Measurements from ENCODE around the gene SPTAN1.
"Not testable (repeated sequence)": the region's sequence is repeated elsewhere in the genome, so short reads cannot be mapped to it uniquely, and the experiment has no call there.

Gene SPTAN1

DNA sequence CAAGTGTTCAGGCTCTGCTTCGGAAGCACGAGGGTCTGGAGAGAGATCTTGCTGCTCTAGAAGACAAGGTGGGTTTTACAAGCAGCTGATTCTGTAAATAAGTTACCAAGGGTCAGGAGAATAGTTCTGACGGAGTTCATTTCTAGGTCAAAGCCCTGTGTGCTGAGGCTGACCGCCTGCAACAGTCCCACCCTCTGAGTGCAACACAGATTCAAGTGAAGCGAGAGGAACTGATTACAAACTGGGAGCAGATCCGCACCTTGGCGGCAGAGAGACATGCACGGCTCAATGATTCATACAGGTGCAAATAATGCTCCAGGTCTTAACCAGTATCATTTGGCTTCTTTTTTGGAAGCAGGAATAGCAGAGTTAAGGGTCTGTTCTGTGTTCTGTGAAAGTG is 24.8 kb downstream of the SPTAN1 start:
- peaks cover 90% of the 10 kb centered on the region for H3K36me3 ChIP-seq (ENCODE audit: insufficient read depth, low read length)
- no peak overlapping the region for H3K4me2 ChIP-seq (ENCODE audit: low read length)
- no peaks in the 10 kb centered on the region for H3K27me3 ChIP-seq (ENCODE audit: insufficient read depth, low read length)
- H3K79me2 ChIP-seq (ENCODE audit: insufficient read depth, low read length), result no peaks in the 10 kb centered on the region
- H3K9me3 ChIP-seq (ENCODE audit: low read length), result no peaks in the 10 kb centered on the region
- H4K20me1 ChIP-seq (ENCODE audit: insufficient read depth, low read length), result no peaks in the 10 kb centered on the region
- H3K9ac ChIP-seq (ENCODE audit: low read length), result no peak overlapping the region
- no peak overlapping the region for H3K27ac ChIP-seq (ENCODE audit: low read depth, low read length, poor library complexity, severe bottlenecking)
- no peak overlapping the region for H2AFZ ChIP-seq (ENCODE audit: low read length)
- H3F3A ChIP-seq (ENCODE audit: insufficient read depth, low read length), result no peaks in the 10 kb centered on the region
- no peaks in the 10 kb centered on the region for H3K4me1 ChIP-seq (ENCODE audit: insufficient read depth, low read length, severe bottlenecking)
- no peaks in the 10 kb centered on the region for H3K9me2 ChIP-seq (ENCODE audit: low read depth, low read length)
- H3K4me3 ChIP-seq (ENCODE audit: low read depth, low read length, poor library complexity, severe bottlenecking), result no peak overlapping the region
- TF ChIP-seq, protein P1, sequence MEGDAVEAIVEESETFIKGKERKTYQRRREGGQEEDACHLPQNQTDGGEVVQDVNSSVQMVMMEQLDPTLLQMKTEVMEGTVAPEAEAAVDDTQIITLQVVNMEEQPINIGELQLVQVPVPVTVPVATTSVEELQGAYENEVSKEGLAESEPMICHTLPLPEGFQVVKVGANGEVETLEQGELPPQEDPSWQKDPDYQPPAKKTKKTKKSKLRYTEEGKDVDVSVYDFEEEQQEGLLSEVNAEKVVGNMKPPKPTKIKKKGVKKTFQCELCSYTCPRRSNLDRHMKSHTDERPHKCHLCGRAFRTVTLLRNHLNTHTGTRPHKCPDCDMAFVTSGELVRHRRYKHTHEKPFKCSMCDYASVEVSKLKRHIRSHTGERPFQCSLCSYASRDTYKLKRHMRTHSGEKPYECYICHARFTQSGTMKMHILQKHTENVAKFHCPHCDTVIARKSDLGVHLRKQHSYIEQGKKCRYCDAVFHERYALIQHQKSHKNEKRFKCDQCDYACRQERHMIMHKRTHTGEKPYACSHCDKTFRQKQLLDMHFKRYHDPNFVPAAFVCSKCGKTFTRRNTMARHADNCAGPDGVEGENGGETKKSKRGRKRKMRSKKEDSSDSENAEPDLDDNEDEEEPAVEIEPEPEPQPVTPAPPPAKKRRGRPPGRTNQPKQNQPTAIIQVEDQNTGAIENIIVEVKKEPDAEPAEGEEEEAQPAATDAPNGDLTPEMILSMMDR (IDR thresholded peaks at IDR 0.05; ENCODE audit: low read length), result no peak
- no peak for TF ChIP-seq EZH2 (IDR thresholded peaks at IDR 0.05; ENCODE audit: borderline replicate concordance, low read length)

DNA sequence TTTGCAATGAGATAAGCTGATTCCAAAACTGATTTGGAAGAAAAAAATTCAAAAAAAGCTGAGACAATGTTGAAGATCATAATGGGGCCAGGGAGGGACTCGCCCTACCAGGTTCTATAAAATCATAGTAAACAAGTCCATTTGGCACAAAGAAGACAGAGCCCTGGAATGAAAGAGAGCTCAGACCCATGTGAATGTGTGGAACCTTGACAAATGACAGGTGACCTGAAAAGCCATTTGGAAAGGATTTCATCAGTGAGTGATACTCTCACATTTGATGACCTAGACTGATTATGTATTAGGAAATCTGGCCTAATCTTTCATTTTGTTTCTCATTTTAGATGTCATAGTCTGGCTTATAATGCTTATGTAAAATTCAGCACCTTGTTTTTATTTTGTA is 26.8 kb downstream of the SPTAN1 start:
- Histone ChIP-seq H3K4me2 (ENCODE audit: low read length) (no peak overlapping the region), H3K9ac (ENCODE audit: low read length) (no peak overlapping the region), H3K27ac (ENCODE audit: low read depth, low read length, poor library complexity, severe bottlenecking) (no peak overlapping the region), H3K9me2 (ENCODE audit: low read depth, low read length) (no peaks in the 10 kb centered on the region), H3K4me1 (ENCODE audit: insufficient read depth, low read length, severe bottlenecking) (no peaks in the 10 kb centered on the region), H4K20me1 (ENCODE audit: insufficient read depth, low read length) (no peaks in the 10 kb centered on the region), H3K4me3 (ENCODE audit: low read depth, low read length, poor library complexity, severe bottlenecking) (no peak overlapping the region), H3K9me3 (ENCODE audit: low read length) (no peaks in the 10 kb centered on the region), H3F3A (ENCODE audit: insufficient read depth, low read length) (no peaks in the 10 kb centered on the region), H3K36me3 (ENCODE audit: insufficient read depth, low read length) (peaks cover 97% of the 10 kb centered on the region), H3K27me3 (ENCODE audit: insufficient read depth, low read length) (no peaks in the 10 kb centered on the region), H3K79me2 (ENCODE audit: insufficient read depth, low read length) (no peaks in the 10 kb centered on the region), H2AFZ (ENCODE audit: low read length) (no peak overlapping the region)
- no peak for TF ChIP-seq EZH2 (IDR thresholded peaks at IDR 0.05; ENCODE audit: borderline replicate concordance, low read length)
- TF ChIP-seq, protein P1 (IDR thresholded peaks at IDR 0.05; ENCODE audit: low read length), result no peak

DNA sequence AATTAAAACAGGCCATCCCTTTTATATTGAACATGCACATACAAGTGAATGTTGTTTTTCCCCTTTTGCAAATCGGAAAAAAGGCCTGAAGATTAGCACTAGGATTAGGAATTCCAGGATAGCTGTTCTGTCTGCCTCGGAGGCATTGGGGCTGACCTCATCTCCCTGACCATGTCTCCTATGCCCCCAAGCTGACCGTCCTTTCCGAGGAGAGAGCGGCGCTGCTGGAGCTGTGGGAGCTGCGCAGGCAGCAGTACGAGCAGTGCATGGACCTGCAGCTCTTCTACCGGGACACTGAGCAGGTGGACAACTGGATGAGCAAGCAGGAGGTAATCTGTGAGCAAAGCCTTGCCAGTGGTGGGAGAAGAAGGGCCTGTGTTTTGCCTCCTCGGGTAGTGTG is 28.3 kb downstream of the SPTAN1 start:
- H3K4me3 ChIP-seq (ENCODE audit: low read depth, low read length, poor library complexity, severe bottlenecking), result no peak overlapping the region
- no peaks in the 10 kb centered on the region for H3F3A ChIP-seq (ENCODE audit: insufficient read depth, low read length)
- no peaks in the 10 kb centered on the region for H3K4me1 ChIP-seq (ENCODE audit: insufficient read depth, low read length, severe bottlenecking)
- H3K9me3 ChIP-seq (ENCODE audit: low read length), result no peaks in the 10 kb centered on the region
- H3K4me2 ChIP-seq (ENCODE audit: low read length), result no peak overlapping the region
- TF ChIP-seq, protein P1 (IDR thresholded peaks at IDR 0.05; ENCODE audit: low read length), result no peak
- no peak for TF ChIP-seq EZH2 (IDR thresholded peaks at IDR 0.05; ENCODE audit: borderline replicate concordance, low read length)
- H3K79me2 ChIP-seq (ENCODE audit: insufficient read depth, low read length), result no peaks in the 10 kb centered on the region
- H3K27me3 ChIP-seq (ENCODE audit: insufficient read depth, low read length), result no peaks in the 10 kb centered on the region
- H3K36me3 ChIP-seq (ENCODE audit: insufficient read depth, low read length), result peaks cover 98% of the 10 kb centered on the region
- H3K27ac ChIP-seq (ENCODE audit: low read depth, low read length, poor library complexity, severe bottlenecking), result no peak overlapping the region
- no peaks in the 10 kb centered on the region for H3K9me2 ChIP-seq (ENCODE audit: low read depth, low read length)
- H3K9ac ChIP-seq (ENCODE audit: low read length), result no peak overlapping the region
- no peaks in the 10 kb centered on the region for H4K20me1 ChIP-seq (ENCODE audit: insufficient read depth, low read length)
- no peak overlapping the region for H2AFZ ChIP-seq (ENCODE audit: low read length)

DNA sequence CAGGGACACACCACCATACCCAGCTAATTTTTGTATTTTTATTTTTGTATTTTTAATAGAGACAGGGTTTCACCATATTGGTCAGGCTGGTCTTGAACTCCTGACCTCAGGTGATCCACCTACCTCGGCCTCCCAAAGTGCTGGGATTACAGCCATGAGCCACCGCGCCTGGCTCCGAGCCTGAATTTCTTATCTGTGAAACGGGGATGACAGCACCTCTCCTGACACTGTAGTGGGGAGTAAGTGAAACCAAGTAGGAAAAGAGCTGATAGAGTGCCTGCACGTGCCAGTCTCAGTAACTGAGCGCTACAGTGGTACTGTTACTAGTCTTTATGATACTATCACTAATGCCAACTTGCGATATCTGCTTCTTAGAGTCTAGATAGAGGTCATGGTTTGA is 32.8 kb downstream of the SPTAN1 start:
- H3K27me3 ChIP-seq (ENCODE audit: insufficient read depth, low read length); H3K4me3 ChIP-seq (ENCODE audit: low read depth, low read length, poor library complexity, severe bottlenecking); H3K4me2 ChIP-seq (ENCODE audit: low read length); H2AFZ ChIP-seq (ENCODE audit: low read length); H3F3A ChIP-seq (ENCODE audit: insufficient read depth, low read length); H3K9me3 ChIP-seq (ENCODE audit: low read length); H3K27ac ChIP-seq (ENCODE audit: low read depth, low read length, poor library complexity, severe bottlenecking); H3K9me2 ChIP-seq (ENCODE audit: low read depth, low read length); H4K20me1 ChIP-seq (ENCODE audit: insufficient read depth, low read length); H3K79me2 ChIP-seq (ENCODE audit: insufficient read depth, low read length); H3K9ac ChIP-seq (ENCODE audit: low read length); H3K4me1 ChIP-seq (ENCODE audit: insufficient read depth, low read length, severe bottlenecking): not testable (repeated sequence)
- peaks cover 90% of the 10 kb centered on the region for H3K36me3 ChIP-seq (ENCODE audit: insufficient read depth, low read length)

DNA sequence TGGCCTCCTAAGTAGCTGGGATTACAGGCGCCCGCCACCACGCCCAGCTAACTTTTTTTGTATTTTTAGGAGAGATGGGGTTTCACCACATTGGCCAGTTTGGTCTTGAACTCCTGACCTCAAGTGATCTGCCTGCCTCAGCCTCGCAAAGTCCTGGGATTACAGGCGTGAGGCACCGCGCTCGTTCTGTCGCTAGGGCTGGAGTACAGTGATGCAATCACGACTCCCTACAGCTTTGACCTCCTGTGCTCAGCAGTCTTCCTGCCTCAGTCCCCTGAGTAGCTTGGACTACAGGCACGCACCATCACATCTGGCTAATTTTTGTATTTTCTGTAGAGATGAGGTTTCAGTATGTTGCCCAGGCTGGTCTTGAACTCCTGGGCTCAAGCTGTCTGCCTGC is 34.5 kb downstream of the SPTAN1 start:
- not testable (repeated sequence) for H3K4me1 ChIP-seq (ENCODE audit: insufficient read depth, low read length, severe bottlenecking); H4K20me1 ChIP-seq (ENCODE audit: insufficient read depth, low read length); H3K9me3 ChIP-seq (ENCODE audit: low read length); H3K4me3 ChIP-seq (ENCODE audit: low read depth, low read length, poor library complexity, severe bottlenecking); H2AFZ ChIP-seq (ENCODE audit: low read length); H3K9ac ChIP-seq (ENCODE audit: low read length); H3K79me2 ChIP-seq (ENCODE audit: insufficient read depth, low read length); H3K27ac ChIP-seq (ENCODE audit: low read depth, low read length, poor library complexity, severe bottlenecking); H3K27me3 ChIP-seq (ENCODE audit: insufficient read depth, low read length); H3F3A ChIP-seq (ENCODE audit: insufficient read depth, low read length); H3K9me2 ChIP-seq (ENCODE audit: low read depth, low read length); H3K4me2 ChIP-seq (ENCODE audit: low read length)
- peaks cover 87% of the 10 kb centered on the region for H3K36me3 ChIP-seq (ENCODE audit: insufficient read depth, low read length)

Data from OCI-LY1 (cell line).